Islet of Langerhans (tissue), 1 donor: ENCODE measurements around the gene CDC20.
"Not testable (repeated sequence)": the region's sequence is repeated elsewhere in the genome, so short reads cannot be mapped to it uniquely, and the experiment has no call there.

Source experiments
- FAIRE-seq: peaks from one replicate; lab custom pipeline; 2011; peaks lifted over from hg19 to GRCh38; lab: Jason Lieb, UNC

Gene CDC20

DNA sequence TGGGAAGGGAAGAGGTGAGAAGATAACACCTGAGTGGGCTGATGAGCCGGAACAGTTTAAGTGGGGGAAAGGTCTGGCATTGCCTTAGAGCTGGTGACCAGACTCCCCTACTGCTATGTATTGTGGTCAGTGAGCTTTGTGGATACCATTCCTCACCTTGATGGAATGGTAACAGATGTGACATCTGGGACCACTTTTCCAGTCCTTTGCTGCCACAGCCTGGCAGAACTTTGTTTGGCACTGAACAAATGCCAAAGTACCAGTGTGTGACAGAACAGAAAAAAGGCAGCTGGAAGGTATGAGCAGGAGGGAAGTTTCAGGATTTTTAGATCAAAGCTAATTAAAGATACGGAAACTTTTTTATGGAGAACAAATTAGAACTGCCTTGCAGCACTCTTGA is 24.7 kb downstream of the CDC20 start:
- no peak for FAIRE-seq

DNA sequence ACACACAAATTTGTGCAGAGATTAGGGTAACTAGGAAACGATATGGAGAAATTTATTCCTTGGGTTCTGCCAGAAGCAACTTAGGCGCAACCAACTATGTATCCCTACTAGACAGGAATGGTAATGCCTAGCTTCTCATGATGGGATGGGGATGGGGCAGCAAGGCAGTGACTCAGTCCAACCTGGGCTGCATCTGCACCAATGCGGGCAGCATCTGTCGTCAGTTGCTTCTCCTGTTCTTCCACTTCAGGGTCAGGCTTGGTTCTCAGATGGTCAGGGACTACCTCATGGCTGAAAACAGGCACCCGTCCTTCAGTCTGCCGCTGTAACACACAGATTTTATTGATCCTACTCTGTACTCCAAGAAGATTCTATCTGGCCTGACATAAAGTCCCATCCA is 27.9 kb downstream of the CDC20 start:
- no peak for FAIRE-seq

DNA sequence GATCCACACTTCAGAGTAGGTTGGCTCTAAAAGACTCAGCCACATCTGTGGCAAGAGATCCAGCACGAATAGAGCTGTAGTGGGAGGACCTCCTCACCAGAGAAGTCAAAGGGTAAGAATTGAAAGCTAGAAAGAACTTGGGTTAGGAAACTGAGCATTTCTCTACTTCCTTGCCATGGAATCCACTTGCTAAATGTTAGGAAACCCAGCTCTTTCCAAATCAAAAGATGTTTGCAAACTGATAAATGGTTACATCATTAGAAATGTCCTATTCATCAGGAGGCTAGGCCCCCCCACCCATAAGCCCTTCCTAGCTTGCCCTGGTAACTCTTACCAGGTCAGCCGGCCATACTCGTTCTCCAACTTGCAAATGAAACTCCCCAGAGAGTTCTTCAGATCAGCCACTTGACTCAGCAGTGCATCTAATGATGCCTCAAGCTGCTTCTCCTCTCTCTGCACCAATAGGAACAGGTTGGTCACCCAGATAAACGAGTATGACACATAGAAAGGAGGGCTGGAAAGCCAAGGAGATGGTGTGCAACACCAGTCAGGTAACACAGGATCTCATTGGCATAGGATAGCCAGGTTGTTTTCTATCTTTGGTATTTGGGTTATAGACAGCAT is 29.3 kb downstream of the CDC20 start:
- FAIRE-seq = no peak

DNA sequence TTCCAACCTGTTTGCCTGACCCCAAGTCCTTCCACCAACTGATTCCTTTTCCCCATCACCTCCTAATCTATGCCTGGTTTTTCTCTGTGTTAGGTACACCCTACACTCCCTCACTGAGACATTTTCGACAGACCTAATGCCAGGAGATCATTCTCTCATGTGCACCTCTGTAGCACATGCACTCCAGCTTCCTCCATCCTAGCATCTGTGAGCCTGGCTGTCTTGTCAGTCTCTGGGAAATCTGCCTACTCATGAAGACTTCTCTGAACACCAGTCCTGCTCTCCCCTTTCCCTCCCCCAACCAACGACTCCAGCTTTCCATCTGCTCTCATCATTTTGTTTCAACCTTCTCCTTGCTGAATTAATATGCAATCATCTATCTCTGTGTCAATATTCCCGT is 29.8 kb downstream of the CDC20 start:
- no peak for FAIRE-seq

DNA sequence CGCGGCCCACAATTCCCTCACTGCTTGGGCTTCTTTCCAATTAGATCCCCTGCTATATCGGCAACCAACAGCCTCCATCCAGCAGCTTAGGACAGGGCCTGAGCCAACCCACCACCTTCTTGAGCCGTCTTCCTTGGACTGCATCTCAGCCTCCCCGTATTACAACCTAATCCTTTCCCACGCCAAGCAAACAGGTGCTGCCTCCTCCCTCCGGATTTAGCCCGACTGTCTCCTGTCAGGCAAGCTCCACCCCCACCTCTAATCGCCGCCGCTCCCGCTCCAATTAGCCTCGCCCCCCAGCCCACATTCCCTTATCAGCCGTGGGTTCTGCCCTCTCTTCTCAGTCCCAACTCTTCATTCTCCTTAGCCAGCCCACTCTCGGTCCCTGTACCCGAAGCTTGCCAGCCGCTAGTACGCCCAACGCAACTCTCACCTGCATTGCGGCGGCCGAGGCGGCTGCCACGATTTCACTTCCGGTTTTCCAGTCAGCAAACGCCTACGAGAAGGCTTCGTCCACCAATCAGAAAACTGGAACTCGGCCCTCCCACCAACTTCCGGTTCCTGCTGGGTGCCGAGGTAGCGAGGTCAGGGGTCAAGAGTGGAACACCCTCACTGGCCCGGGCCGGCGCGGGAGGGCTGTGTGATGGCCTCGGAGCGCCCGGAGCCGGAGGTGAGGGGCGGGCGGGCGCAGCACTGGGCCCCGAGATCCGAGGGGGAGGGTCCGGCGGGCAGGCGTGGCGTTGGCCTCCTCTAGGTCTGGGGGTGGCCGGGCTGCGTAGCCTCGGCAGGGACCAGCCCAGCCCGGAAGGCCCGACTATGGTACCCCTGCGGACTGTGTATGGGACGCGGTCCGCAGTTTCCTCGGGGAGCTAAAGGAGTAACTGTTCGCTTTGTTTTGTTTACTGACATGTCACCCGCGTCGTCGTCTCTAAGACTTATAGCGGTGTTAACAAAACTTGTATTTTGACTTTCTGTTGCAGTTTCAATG is 30.8 kb downstream of the CDC20 start, which contains the start of the genes MED8 and SZT2:
Gene MED8 (minus strand): TSS at position 475 of the 988 bp plus-strand sequence. CDS start 36 bp downstream, at position 439.
Gene SZT2 (plus strand): TSS at position 574 of the 988 bp plus-strand sequence. CDS start 70 bp downstream, at position 644.
- no peak for FAIRE-seq

DNA sequence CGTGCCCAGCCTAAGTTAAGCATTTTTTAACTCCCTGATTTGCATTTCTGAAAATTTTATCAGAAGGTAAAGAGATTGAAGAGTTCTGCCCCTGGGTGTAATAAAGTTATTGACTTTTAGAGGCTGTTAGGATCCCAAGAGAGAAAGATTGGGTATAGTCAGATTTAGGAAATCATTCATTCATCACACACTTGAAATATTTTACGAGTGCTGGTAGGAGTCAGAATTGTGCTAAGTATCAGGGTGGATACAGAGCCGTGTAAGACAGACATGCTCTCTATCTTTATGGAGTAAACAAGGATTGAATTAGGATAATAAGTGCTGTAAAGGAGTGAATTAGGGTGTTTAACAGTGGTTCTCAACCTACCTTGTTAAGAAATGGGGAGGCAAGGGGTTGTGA is 33.9 kb downstream of the CDC20 start:
- FAIRE-seq = no peak

DNA sequence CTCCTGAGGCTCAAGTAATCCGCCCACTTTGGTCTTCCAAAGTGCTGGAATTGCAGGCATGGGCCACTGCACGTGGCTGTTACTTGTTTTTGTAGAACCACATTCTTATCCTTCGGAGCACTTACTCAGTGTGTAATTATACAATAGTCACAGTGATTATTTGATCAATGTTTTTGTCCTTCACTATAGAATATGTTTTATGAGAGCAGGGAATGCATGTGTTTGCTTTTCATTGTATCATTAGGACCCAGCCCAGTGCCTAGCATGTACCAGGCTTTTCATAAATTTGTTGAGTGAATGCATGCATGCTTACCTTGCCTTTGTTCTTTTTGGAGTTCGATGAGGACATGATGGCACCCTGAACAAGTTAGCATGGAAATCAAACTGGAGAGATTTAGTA is 36.7 kb downstream of the CDC20 start:
- no peak for FAIRE-seq

DNA sequence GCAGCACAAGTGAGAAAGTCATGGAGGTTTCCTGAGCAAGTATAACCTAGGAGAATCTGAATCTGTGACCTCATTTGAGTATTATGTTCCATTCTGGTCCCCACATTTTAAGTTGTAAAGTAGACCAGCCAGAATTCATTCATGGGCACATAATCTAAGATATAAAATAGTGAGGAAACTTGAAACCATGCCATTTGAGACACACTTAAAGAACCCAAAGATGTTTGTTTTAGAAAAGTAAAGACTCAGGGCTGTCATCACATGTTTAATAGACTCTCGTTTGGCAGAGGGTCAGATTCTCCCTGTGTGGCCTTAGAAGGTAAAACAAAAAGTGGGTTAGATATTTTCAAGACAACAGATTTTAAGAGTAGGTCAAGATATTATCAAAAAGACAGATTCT is 37.3 kb downstream of the CDC20 start:
- no peak for FAIRE-seq

DNA sequence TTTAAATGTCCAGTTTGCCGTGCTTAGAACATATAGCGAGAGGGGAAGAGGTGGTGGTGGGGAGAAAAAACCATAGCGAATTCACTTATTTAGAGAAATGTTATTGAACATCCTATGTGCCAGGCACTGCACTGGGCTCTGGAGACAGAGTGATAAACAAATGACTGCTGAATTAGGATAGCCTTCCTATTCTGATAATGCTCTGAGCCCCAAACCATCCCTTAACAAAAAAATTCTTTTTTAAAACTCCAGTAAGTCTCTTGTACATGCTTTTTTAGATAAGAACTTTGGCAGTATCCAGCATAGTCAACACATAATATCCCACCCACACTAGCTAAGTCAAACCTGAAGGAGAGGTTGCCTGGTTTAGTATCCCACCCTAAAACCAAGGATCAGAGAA is 39.4 kb downstream of the CDC20 start:
- no peak for FAIRE-seq

DNA sequence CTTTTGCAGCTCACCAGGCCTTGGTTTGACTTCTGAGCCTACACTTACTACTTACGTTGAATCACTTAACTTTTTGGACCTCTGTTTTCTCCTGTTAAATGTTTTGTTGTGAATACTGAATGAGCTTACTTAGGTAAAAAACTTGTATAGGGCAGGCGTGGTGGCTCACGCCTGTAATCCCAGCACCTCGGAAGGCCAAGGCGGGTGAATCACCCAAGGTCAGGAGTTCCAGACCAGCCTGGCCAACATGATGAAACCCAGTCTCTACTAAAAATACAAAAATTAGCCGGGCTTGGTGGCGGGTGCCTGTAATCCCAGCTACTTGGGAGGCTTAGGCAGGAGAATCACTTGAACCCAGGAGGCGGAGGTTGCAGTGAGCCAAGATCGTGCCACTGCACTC is 41.7 kb downstream of the CDC20 start:
- FAIRE-seq = not testable (repeated sequence)

DNA sequence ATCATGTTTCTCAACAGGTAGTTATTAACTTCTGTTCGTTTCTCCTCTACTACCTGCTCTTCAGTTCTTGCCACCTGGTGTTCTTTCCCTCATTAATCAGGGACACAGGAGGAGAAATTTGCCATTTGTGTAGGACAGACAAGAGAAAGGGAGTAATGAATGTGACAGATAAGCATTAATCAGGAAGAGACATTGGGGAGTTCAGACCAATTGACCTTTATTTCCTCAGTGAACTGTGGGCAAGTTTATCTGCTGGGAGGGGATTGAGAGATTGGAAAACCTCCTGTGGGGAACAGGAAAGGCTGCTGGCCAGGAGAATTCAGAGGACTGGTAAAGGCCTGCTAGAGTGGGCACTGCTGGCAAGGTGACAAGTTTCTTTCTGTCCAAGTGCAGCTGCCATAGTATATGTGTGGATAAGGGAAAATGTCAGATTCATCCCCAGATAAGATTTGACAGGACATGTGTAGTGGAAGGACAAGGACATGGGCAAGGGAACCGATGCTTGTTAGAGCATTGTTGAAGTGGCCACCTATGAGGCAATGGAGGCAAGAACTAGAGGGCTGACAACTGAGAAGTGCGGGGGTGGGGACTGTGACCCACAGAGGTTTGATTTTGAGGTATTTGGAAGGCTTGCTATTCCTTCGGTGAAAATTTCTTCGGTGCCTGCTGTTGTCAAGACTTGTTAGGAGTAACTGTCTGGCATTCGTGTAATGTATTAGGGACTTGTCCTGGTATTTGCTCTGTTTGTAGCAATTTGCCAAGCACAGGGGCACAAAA is 43.5 kb downstream of the CDC20 start:
- FAIRE-seq = no peak

DNA sequence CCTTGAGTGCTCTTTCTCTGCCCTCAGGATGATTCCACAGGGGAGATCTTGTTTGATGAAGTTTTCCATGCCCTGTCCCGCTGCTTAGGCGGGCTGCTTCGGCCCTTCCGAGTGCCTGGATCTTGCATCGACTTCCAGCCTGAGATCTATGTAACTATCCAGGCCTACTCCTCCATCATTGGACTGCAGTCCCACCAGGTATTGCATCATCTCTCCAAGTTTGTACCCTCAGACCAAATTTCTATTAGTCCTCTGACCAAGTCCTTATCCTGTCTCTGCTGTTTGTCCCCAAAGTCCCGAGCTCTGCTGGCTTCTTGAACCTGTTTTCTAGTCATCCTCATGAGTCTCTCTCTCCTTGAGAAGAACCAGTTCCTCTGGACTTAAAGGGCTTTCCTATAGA is 45.6 kb downstream of the CDC20 start:
- FAIRE-seq = no peak

DNA sequence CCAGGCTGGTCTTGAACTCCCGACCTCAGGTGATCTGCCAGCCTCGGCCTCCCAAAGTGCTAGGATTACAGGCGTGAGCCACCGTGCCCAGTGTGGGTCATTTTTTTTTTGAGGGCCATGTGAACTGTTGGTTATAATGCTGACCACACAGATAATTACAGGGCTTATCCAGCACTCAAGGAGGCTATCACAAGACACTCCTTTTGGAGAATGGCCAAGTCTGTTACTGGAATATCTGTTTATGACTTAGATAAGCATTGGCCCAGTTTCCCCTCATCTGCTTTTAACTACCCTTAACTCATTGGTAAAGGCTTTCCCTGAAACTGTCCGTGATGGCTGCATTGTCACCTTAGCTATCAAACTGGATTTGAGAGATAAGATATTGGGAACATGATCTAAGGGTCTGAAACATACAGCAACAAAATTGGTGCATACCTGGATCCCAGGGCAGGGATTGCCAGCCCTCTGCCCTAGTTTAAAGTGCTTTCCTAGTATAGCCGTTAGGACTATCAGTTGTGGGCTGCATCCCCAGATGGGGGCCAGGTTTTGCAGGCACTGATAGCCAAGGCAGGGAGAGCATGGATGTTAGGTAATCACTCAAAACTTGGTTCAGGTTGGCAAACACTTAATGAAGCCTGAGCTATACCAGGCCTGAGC is 46.6 kb downstream of the CDC20 start:
- FAIRE-seq = no peak

DNA sequence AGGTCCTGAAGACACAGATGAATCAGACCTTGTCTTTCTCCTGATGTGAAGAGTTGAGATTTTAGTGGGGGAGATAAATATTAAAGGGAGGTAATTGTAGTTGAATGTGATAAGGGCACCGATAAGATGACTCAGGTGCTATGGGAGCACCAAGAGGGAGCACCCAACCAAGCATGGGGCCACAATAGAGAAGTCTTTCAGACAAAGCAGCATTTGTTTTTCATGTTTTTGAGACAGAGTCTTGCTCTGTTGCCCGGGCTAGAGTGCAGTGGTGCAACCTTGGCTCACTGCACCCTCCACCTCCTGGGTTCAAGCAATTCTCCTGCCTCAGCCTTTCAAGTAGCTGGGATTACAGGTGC is 47.1 kb downstream of the CDC20 start:
- FAIRE-seq = no peak

DNA sequence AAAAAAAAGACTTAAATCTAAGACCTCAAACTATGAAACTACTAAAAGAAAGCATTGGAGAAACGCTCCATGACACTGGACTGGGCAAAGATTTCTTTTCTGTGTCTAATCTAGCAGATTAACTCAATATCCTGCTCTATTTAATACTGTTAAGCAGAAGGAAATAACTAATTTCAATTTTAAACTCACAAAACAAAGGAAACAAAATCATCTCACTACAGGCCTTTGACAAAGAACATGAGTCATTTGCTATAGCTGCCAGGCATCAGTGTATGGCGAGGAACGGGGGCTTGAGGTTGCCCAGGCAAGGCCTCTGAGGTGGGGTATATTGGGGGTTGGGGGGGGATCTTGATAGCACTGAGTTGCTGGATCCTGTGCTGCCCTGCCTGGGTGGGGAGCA is 51.8 kb downstream of the CDC20 start:
- no peak for FAIRE-seq
